Measurements from ENCODE around the gene MAEL.

Gene MAEL

GRCh38 chr1:167054531-167054930, 65.5 kb downstream of the MAEL start:
- H3K4me3 ChIP-seq (ENCODE audit: low read depth, low read length): no peak overlapping the region
- in situ Hi-C loops (cut with HindIII; ENCODE audit: low sequenced_read_pairs): loop anchor here (25.0 kb wide), 1 partner anchor 383 kb away; no protein-coding TSS in a partner anchor
- TF ChIP-seq CTCF (IDR thresholded peaks at IDR 0.05; ENCODE audit: low read depth, low read length): no peak
- no peak for DNase-seq (ENCODE audit: low read depth, low spot score)

- in situ Hi-C loops (cut with HindIII; ENCODE audit: low sequenced_read_pairs): loop anchor here (25.0 kb wide), 1 partner anchor 382 kb away; no protein-coding TSS in a partner anchor
- TF ChIP-seq CTCF (IDR thresholded peaks at IDR 0.05; ENCODE audit: low read depth, low read length): no peak
- H3K4me3 ChIP-seq (ENCODE audit: low read depth, low read length): no peak overlapping the region
- DNase-seq (ENCODE audit: low read depth, low spot score): no peak
Measured at GRCh38 chr1:167054946-167055630, 66.0 kb downstream of the MAEL start.

- no peak for TF ChIP-seq CTCF (IDR thresholded peaks at IDR 0.05; ENCODE audit: low read depth, low read length)
- H3K4me3 ChIP-seq (ENCODE audit: low read depth, low read length): no peak overlapping the region
- in situ Hi-C loops (cut with HindIII; ENCODE audit: low sequenced_read_pairs): loop anchor here (25.0 kb wide), 1 partner anchor 381 kb away; no protein-coding TSS in a partner anchor
- DNase-seq (ENCODE audit: low read depth, low spot score): no peak
Measured at GRCh38 chr1:167056529-167057231, 67.6 kb downstream of the MAEL start.

GRCh38 chr1:167057241-167057688, 68.2 kb downstream of the MAEL start:
- in situ Hi-C loops (cut with HindIII; ENCODE audit: low sequenced_read_pairs): loop anchor here (25.0 kb wide), 1 partner anchor 380 kb away; no protein-coding TSS in a partner anchor
- no peak overlapping the region for H3K4me3 ChIP-seq (ENCODE audit: low read depth, low read length)
- TF ChIP-seq CTCF (IDR thresholded peaks at IDR 0.05; ENCODE audit: low read depth, low read length): peak; percentile 74
- peak; percentile 72 for DNase-seq (ENCODE audit: low read depth, low spot score)

- peak; percentile 92 for TF ChIP-seq CTCF (IDR thresholded peaks at IDR 0.05; ENCODE audit: low read depth, low read length)
- no peak overlapping the region for H3K4me3 ChIP-seq (ENCODE audit: low read depth, low read length)
- in situ Hi-C loops (cut with HindIII; ENCODE audit: low sequenced_read_pairs): loop anchor here (25.0 kb wide), 1 partner anchor 378 kb away; no protein-coding TSS in a partner anchor
- peak; percentile 60 for DNase-seq (ENCODE audit: low read depth, low spot score)
Measured at GRCh38 chr1:167059045-167059808, 70.1 kb downstream of the MAEL start.

GRCh38 chr1:167059809-167060107, 70.7 kb downstream of the MAEL start:
- in situ Hi-C loops (cut with HindIII; ENCODE audit: low sequenced_read_pairs): loop anchor here (25.0 kb wide), 1 partner anchor 378 kb away; no protein-coding TSS in a partner anchor

More at GRCh38 chr1:167059809-167060107, 70.7 kb downstream of the MAEL start:
- no peak for DNase-seq (ENCODE audit: low read depth, low spot score)
- no peak for TF ChIP-seq CTCF (IDR thresholded peaks at IDR 0.05; ENCODE audit: low read depth, low read length)
- H3K4me3 ChIP-seq (ENCODE audit: low read depth, low read length): no peak overlapping the region
